ENCODE results near the gene IKBKE.

DNA sequence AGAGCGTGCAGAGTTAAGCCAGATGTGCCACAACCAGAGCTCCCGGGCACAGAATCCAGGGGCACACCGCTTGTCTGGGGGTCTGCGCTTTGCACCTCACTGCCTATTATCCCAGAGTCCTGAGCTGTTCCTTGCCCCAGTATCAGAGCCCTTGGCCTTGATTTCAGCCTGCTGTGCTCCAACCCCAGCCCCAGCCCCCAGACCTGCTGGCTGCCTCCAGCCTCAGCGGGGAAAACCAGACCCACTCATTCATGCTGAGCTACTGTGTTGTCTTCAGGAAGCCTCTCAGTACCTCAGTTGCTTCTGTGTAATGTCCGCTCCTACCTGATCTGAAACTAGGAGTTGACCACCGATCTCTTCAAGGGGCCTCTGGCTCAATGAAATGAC is 1.1 kb downstream of the IKBKE start:
- no peak for TF ChIP-seq MAFK (IDR thresholded peaks at IDR 0.05; ENCODE audit: partially characterized antibody)
- no peak for TF ChIP-seq JUN (IDR thresholded peaks at IDR 0.05)
- no peak for TF ChIP-seq RFX5 (IDR thresholded peaks at IDR 0.05)
- TF ChIP-seq, protein P1, sequence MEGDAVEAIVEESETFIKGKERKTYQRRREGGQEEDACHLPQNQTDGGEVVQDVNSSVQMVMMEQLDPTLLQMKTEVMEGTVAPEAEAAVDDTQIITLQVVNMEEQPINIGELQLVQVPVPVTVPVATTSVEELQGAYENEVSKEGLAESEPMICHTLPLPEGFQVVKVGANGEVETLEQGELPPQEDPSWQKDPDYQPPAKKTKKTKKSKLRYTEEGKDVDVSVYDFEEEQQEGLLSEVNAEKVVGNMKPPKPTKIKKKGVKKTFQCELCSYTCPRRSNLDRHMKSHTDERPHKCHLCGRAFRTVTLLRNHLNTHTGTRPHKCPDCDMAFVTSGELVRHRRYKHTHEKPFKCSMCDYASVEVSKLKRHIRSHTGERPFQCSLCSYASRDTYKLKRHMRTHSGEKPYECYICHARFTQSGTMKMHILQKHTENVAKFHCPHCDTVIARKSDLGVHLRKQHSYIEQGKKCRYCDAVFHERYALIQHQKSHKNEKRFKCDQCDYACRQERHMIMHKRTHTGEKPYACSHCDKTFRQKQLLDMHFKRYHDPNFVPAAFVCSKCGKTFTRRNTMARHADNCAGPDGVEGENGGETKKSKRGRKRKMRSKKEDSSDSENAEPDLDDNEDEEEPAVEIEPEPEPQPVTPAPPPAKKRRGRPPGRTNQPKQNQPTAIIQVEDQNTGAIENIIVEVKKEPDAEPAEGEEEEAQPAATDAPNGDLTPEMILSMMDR (IDR thresholded peaks at IDR 0.05), result no peak
- TF ChIP-seq POLR2A (IDR thresholded peaks at IDR 0.05; ENCODE audit: low read length), result no peak
- no peak for TF ChIP-seq CHD2 (IDR thresholded peaks at IDR 0.05; ENCODE audit: low read length, partially characterized antibody)
- TF ChIP-seq, protein P2, sequence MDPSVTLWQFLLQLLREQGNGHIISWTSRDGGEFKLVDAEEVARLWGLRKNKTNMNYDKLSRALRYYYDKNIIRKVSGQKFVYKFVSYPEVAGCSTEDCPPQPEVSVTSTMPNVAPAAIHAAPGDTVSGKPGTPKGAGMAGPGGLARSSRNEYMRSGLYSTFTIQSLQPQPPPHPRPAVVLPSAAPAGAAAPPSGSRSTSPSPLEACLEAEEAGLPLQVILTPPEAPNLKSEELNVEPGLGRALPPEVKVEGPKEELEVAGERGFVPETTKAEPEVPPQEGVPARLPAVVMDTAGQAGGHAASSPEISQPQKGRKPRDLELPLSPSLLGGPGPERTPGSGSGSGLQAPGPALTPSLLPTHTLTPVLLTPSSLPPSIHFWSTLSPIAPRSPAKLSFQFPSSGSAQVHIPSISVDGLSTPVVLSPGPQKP (IDR thresholded peaks at IDR 0.05; ENCODE audit: low read depth, low read length), result no peak
